HepG2 (cell line): ENCODE results near the gene PSEN2. TPM values are rescaled to one million over a fixed set of nuclear protein-coding genes. Genes with fewer than 3 reads are reported as not detected.

ENCODE experiments used
- ELF3 ChIP-seq: IDR thresholded peaks from 2 replicates; pipeline ENCODE4 v1.6.1; 2016; ENCODE audit warnings: missing genetic modification reagents, missing compliant biosample characterization
- HCFC1 ChIP-seq: fragments of 150-350 bp; IDR thresholded peaks from 2 replicates; pipeline ENCODE4 v1.6.1; 2014; ENCODE audit warnings: low read depth, low read length
- HIVEP1 ChIP-seq: sonication (generic); formaldehyde crosslinking; IDR thresholded peaks from 2 replicates; pipeline ENCODE4 v1.4.0; 2020; ENCODE audit warnings: mild to moderate bottlenecking, missing genetic modification reagents
- HNRNPLL ChIP-seq: fragments of 200-400 bp; formaldehyde crosslinking; IDR thresholded peaks from 2 replicates; pipeline ENCODE4 v1.6.1; 2017; ENCODE audit warnings: mild to moderate bottlenecking, low read depth, low read length; ENCODE audit not compliant: poor library complexity, severe bottlenecking
- KAT8 ChIP-seq: IDR thresholded peaks from 2 replicates; pipeline ENCODE4 v1.6.1; 2016; ENCODE audit warnings: missing genetic modification reagents, missing compliant biosample characterization
- KDM1A ChIP-seq: IDR thresholded peaks from 2 replicates; pipeline ENCODE4 v1.6.1; 2016; ENCODE audit warnings: missing compliant biosample characterization
- SOX13 ChIP-seq, 3 experiments: fragments of 450-650 bp in 1 of 3; sonication (generic) in 1 of 3; formaldehyde crosslinking in 1 of 3; IDR thresholded peaks in 2 of 3; conservative IDR thresholded peaks in 1 of 3; 2 replicates each; pipeline versions ENCODE4 v1.5.0 to v1.6.1; 2016 to 2020; ENCODE audit warnings: antibody characterized with exemption in 1 of 3, mild to moderate bottlenecking in 1 of 3, missing compliant biosample characterization in 1 of 3, missing genetic modification reagents in 1 of 3, moderate library complexity in 1 of 3
- SRY ChIP-seq: sonication (generic); formaldehyde crosslinking; IDR thresholded peaks from 2 replicates; pipeline ENCODE4 v1.8.0; 2022; ENCODE audit warnings: mild to moderate bottlenecking, missing genetic modification reagents
- U2AF2 ChIP-seq: fragments of 200-400 bp; formaldehyde crosslinking; IDR thresholded peaks from 2 replicates; pipeline ENCODE4 v1.6.1; 2017; ENCODE audit warnings: low read depth, mild to moderate bottlenecking, low read length
- ZIK1 ChIP-seq: sonication (generic); formaldehyde crosslinking; IDR thresholded peaks from 2 replicates; pipeline ENCODE4 v1.5.0; 2020; ENCODE audit warnings: mild to moderate bottlenecking, low read depth, missing genetic modification reagents, borderline replicate concordance
- ZKSCAN1 ChIP-seq: fragments of 150-350 bp; IDR thresholded peaks from 2 replicates; pipeline ENCODE4 v1.6.1; 2014; ENCODE audit warnings: low read length
- ZNF552 ChIP-seq: sonication (generic); formaldehyde crosslinking; IDR thresholded peaks from 2 replicates; pipeline ENCODE4 v1.9.0; 2022; ENCODE audit warnings: missing genetic modification reagents, mild to moderate bottlenecking, borderline replicate concordance
- ZNF577 ChIP-seq: sonication (generic); formaldehyde crosslinking; IDR thresholded peaks from 2 replicates; pipeline ENCODE4 v1.4.0; 2020; ENCODE audit warnings: mild to moderate bottlenecking, low read depth, missing genetic modification reagents, borderline replicate concordance
- polyA plus RNA-seq, 8 experiments: library from polyadenylated mRNA; depleted of rRNA in 3 of 8; stranded (reverse) in 7 of 8; unstranded in 1 of 8; fragments of >200 nt; fragmentation: Illumina TruSeq in 4 of 8; extraction: Trizol in 4 of 8; gene quantifications; 2 replicates each; pipeline versions ENCODE4 v1.2.1 to v1.2.3, GENCODE V29; 2011 to 2016; ENCODE audit warnings: low read depth in 4 of 8, missing spikeins in 1 of 8, mixed read lengths in 1 of 8; ENCODE audit not compliant: insufficient read depth in 1 of 8
- total RNA-seq, 5 experiments: library from RNA; depleted of rRNA; stranded (reverse); fragments of >200 nt; fragmentation: Illumina TruSeq; extraction: Trizol; gene quantifications; 2 replicates each; pipeline ENCODE4 v1.2.3, GENCODE V29; 2016; ENCODE audit warnings: low read depth in 1 of 5
- TF ChIP-seq, protein P1 (sequence below): sonication (generic); formaldehyde crosslinking; IDR thresholded peaks from 2 replicates; pipeline ENCODE4 v1.8.0; 2022; ENCODE audit warnings: mild to moderate bottlenecking, missing genetic modification reagents; ENCODE audit not compliant: insufficient replicate concordance
- TF ChIP-seq, protein P2 (sequence below): sonication (generic); formaldehyde crosslinking; IDR thresholded peaks from 2 replicates; pipeline ENCODE4 v1.5.0; 2020; ENCODE audit warnings: missing genetic modification reagents, mild to moderate bottlenecking, borderline replicate concordance
- TF ChIP-seq, protein P3 (sequence below): sonication (generic); formaldehyde crosslinking; IDR thresholded peaks from 2 replicates; pipeline ENCODE4 v1.8.0; 2022; ENCODE audit warnings: missing genetic modification reagents, mild to moderate bottlenecking, moderate library complexity, borderline replicate concordance
- TF ChIP-seq, protein P4 (sequence below): sonication (generic); formaldehyde crosslinking; IDR thresholded peaks from 2 replicates; pipeline ENCODE4 v1.5.0; 2020; ENCODE audit warnings: mild to moderate bottlenecking, missing genetic modification reagents

Gene PSEN2
- total and polyA plus RNA-seq, 2 of the 13 experiments (the other 11 are each of a cell fraction or from before 2014, with no cell fraction given): 5.9 to 13.1 TPM

DNA sequence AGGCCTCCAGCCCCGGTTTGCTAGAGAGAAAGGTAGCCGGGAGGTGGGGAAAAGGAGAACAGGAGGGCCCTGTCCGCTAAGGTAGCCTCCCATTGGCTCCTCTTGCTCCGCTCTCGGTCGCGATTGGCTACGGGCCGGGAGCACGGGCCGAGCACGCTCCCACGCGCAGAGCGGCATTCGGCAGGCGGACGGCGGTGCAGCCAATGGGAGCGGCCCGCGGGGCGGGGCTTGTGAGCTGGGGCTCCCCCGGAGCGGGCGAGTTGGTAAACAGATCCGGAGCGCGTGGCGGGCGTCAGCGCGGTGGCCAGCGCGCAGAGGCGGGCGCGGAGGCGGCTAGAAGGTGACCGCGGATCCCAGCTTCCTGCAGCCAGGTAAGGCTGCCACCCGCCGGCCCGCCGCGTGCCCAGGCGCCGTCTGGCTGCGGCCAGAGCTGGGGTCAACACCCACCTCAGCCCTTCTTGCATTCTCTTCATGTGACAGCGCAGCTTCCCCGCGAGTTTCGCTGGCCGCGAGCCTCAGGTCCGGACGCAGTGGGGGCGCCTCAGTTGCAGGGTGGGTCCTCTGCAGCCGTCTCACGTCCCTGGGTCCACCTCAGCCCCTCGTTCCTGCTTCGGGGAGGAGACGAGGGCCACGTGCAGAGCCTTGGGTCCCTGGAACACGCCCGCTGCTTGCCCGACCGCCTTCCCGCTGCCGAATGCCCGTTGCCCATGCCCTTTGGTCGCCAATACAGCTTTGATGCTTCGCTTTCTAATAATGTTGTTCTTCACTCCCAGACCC lies 69.8 kb downstream of the PSEN2 start, which contains the start of gene COQ8A (continued):
- TF ChIP-seq, protein P1, sequence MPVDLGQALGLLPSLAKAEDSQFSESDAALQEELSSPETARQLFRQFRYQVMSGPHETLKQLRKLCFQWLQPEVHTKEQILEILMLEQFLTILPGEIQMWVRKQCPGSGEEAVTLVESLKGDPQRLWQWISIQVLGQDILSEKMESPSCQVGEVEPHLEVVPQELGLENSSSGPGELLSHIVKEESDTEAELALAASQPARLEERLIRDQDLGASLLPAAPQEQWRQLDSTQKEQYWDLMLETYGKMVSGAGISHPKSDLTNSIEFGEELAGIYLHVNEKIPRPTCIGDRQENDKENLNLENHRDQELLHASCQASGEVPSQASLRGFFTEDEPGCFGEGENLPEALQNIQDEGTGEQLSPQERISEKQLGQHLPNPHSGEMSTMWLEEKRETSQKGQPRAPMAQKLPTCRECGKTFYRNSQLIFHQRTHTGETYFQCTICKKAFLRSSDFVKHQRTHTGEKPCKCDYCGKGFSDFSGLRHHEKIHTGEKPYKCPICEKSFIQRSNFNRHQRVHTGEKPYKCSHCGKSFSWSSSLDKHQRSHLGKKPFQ (CRISPR knock-in tag): peak; percentile 52
- TF ChIP-seq, protein P2, sequence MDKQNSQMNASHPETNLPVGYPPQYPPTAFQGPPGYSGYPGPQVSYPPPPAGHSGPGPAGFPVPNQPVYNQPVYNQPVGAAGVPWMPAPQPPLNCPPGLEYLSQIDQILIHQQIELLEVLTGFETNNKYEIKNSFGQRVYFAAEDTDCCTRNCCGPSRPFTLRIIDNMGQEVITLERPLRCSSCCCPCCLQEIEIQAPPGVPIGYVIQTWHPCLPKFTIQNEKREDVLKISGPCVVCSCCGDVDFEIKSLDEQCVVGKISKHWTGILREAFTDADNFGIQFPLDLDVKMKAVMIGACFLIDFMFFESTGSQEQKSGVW: no peak
- TF ChIP-seq HIVEP1 (CRISPR knock-in tag) (no peak; the same call in 1 of the 2 replicates), SRY (CRISPR knock-in tag) (peak; percentile 32; the same call in 1 of the 2 replicates), HNRNPLL (peak; percentile 48), KAT8 (CRISPR knock-in tag) (no peak; the same call in none of the 2 replicates), ZNF577 (CRISPR knock-in tag) (no peak; the same call in 1 of the 2 replicates), ELF3 (no peak; the same call in 1 of the 2 replicates), HCFC1 (no peak; the same call in 1 of the 2 replicates), U2AF2 (no peak), SOX13 (IDR thresholded peaks at IDR 0.05) (no peak), SOX13 (CRISPR knock-in tag; conservative IDR thresholded peaks at IDR 0.05 in 1 of 2, IDR thresholded peaks at IDR 0.05 in 1 of 2) (no peak; a peak in 1 of 4 replicates), ZKSCAN1 (no peak), KDM1A (CRISPR knock-in tag) (no peak), ZIK1 (CRISPR knock-in tag) (peak; percentile 74), ZNF552 (no peak; the same call in 1 of the 2 replicates)
- TF ChIP-seq, protein P3, sequence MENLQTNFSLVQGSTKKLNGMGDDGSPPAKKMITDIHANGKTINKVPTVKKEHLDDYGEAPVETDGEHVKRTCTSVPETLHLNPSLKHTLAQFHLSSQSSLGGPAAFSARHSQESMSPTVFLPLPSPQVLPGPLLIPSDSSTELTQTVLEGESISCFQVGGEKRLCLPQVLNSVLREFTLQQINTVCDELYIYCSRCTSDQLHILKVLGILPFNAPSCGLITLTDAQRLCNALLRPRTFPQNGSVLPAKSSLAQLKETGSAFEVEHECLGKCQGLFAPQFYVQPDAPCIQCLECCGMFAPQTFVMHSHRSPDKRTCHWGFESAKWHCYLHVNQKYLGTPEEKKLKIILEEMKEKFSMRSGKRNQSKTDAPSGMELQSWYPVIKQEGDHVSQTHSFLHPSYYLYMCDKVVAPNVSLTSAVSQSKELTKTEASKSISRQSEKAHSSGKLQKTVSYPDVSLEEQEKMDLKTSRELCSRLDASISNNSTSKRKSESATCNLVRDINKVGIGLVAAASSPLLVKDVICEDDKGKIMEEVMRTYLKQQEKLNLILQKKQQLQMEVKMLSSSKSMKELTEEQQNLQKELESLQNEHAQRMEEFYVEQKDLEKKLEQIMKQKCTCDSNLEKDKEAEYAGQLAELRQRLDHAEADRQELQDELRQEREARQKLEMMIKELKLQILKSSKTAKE: peak; percentile 0; the same call in 1 of the 2 replicates
- TF ChIP-seq, protein P4, sequence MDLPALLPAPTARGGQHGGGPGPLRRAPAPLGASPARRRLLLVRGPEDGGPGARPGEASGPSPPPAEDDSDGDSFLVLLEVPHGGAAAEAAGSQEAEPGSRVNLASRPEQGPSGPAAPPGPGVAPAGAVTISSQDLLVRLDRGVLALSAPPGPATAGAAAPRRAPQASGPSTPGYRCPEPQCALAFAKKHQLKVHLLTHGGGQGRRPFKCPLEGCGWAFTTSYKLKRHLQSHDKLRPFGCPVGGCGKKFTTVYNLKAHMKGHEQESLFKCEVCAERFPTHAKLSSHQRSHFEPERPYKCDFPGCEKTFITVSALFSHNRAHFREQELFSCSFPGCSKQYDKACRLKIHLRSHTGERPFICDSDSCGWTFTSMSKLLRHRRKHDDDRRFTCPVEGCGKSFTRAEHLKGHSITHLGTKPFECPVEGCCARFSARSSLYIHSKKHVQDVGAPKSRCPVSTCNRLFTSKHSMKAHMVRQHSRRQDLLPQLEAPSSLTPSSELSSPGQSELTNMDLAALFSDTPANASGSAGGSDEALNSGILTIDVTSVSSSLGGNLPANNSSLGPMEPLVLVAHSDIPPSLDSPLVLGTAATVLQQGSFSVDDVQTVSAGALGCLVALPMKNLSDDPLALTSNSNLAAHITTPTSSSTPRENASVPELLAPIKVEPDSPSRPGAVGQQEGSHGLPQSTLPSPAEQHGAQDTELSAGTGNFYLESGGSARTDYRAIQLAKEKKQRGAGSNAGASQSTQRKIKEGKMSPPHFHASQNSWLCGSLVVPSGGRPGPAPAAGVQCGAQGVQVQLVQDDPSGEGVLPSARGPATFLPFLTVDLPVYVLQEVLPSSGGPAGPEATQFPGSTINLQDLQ (CRISPR knock-in tag): 0 out of 2 replicates have a peak, but pooled peaks have one; percentile 60
